ENCODE measurements around the gene SLIT2. TPM values are rescaled to one million over a fixed set of nuclear protein-coding genes. Genes with fewer than 3 reads are reported as not detected.

SLIT2 gene, protein sequence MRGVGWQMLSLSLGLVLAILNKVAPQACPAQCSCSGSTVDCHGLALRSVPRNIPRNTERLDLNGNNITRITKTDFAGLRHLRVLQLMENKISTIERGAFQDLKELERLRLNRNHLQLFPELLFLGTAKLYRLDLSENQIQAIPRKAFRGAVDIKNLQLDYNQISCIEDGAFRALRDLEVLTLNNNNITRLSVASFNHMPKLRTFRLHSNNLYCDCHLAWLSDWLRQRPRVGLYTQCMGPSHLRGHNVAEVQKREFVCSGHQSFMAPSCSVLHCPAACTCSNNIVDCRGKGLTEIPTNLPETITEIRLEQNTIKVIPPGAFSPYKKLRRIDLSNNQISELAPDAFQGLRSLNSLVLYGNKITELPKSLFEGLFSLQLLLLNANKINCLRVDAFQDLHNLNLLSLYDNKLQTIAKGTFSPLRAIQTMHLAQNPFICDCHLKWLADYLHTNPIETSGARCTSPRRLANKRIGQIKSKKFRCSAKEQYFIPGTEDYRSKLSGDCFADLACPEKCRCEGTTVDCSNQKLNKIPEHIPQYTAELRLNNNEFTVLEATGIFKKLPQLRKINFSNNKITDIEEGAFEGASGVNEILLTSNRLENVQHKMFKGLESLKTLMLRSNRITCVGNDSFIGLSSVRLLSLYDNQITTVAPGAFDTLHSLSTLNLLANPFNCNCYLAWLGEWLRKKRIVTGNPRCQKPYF (N-terminal part only)
- 25.2 TPM for total RNA-seq

DNA sequence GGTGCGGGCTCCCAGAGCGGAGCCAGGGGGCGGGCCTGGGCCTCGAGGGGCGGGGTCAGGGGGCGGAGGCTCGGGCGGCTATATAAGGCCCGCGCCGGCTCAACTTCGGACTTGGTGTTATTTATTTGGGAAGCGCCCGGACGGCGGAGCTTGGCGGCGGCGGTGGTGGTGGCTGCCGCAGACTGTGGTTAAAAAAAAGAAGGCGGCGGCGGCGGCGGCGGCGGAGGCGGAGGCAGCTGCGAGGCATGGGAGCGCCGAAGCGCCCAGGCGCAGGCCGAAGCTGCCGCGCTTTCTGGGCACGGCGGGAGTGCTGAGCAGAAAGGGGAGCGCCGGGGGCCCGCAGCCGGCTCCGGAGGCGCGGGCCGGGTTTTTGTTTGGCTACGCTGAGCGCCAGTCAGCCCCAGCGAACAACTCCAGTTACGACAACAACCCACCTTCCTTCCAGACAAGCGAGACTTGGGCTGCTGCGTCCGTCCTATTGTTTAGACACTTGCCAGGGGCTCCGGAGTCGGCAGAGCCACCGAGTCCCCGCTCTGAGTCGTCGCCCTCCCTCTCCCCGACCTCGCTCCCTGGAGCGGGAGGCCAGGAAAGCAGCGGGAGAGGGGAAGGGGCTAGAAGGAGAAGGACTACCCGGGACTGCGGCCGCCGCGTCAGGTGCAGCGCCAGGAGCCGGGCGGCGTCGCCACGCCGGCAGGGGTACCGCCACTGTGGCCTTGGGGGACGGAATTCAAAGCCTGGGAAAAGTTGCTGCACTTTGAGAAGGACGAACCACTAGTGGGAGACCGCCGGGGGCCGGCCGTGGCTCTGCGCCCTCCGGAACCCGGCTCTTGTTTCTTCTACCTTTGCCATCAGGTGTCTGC is at the start of gene SLIT2:
SLIT2 (plus strand) TSS at position 110 of the 860 bp plus-strand sequence. CDS start 1,911 bp downstream, outside the sequence.
- Histone ChIP-seq H3K27ac (peak within 1 kb of the TSS; percentile 78 to 81), H3K36me3 (no peaks in the 10 kb centered on the region), H3K4me1 (peaks cover 0 to 2% of the 10 kb centered on the region in 2 donors), H3K27me3 (no peaks in the 10 kb centered on the region), H3K4me3 (peak within 1 kb of the TSS; percentile 82 to 83), H3K9me3 (no peaks in the 10 kb centered on the region)
- intact Hi-C loops (cut with DNase I) = loop anchor here (2.0 to 5.0 kb wide), 3 partner anchors 21 to 450 kb away; partner anchors contain the start of gene PACRGL
- TF ChIP-seq, protein P1, sequence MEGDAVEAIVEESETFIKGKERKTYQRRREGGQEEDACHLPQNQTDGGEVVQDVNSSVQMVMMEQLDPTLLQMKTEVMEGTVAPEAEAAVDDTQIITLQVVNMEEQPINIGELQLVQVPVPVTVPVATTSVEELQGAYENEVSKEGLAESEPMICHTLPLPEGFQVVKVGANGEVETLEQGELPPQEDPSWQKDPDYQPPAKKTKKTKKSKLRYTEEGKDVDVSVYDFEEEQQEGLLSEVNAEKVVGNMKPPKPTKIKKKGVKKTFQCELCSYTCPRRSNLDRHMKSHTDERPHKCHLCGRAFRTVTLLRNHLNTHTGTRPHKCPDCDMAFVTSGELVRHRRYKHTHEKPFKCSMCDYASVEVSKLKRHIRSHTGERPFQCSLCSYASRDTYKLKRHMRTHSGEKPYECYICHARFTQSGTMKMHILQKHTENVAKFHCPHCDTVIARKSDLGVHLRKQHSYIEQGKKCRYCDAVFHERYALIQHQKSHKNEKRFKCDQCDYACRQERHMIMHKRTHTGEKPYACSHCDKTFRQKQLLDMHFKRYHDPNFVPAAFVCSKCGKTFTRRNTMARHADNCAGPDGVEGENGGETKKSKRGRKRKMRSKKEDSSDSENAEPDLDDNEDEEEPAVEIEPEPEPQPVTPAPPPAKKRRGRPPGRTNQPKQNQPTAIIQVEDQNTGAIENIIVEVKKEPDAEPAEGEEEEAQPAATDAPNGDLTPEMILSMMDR (IDR thresholded peaks at IDR 0.05) = peak in 1 of 3 experiments; percentile 1
- peak; percentile 39 to 93 for DNase-seq (ENCODE audit: low spot score in 2 of 2)

DNA sequence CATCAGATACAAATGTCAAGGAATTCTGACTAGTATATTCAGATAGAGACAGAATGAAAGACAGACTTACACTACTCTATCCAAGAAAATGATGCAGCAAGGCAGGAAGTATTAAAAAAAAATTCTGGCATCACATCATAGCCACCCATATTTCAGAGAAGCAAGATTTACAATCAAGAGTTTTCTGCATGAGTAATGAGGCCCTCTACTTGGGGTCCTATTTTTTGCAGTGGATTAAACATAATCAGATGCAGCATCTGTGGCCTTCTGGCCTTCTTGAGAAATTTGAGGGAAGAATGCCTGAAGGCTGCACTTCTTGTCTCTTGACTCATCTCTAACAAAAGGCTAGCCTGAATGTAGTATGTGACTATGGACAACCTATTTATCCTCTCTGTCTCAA is 48.2 kb upstream of the SLIT2 start:
- Histone ChIP-seq H3K4me3 (no peak overlapping the region), H3K9me3 (no peaks in the 10 kb centered on the region), H3K27me3 (no peaks in the 10 kb centered on the region), H3K27ac (no peak overlapping the region), H3K36me3 (no peaks in the 10 kb centered on the region), H3K4me1 (no peaks in the 10 kb centered on the region)
- TF ChIP-seq, protein P1 (IDR thresholded peaks at IDR 0.05) = no peak
- DNase-seq (ENCODE audit: low spot score in 2 of 2) = no peak
- intact Hi-C loops (cut with DNase I) = no loop called here

DNA sequence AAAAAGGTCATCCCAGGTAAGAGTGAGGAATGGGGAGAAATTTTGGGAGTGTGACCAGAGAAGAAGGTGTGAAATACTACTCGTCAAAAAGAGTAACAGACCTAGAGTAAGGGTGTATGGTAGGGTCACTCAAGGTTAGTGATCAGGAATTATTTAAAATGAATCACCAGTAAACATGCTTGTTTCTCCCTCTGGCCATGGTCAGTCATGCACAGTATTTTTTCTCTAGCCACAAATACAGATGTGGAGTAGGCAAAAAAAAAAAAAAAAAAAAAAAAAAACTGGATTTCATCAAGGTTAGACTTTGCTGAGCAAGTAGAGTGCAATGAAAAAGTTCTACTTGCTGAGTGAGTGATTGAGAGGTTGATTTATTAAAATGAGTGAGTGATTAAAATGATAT is 34.2 kb upstream of the SLIT2 start:
- no peak overlapping the region for H3K4me3 ChIP-seq
- no peaks in the 10 kb centered on the region for H3K4me1 ChIP-seq
- no peak overlapping the region for H3K27ac ChIP-seq
- TF ChIP-seq, protein P1 (IDR thresholded peaks at IDR 0.05) = no peak
- H3K27me3 ChIP-seq = no peaks in the 10 kb centered on the region
- intact Hi-C loops (cut with DNase I) = no loop called here
- no peak for DNase-seq (ENCODE audit: low spot score in 2 of 2)
- H3K9me3 ChIP-seq = no peaks in the 10 kb centered on the region
- no peaks in the 10 kb centered on the region for H3K36me3 ChIP-seq

DNA sequence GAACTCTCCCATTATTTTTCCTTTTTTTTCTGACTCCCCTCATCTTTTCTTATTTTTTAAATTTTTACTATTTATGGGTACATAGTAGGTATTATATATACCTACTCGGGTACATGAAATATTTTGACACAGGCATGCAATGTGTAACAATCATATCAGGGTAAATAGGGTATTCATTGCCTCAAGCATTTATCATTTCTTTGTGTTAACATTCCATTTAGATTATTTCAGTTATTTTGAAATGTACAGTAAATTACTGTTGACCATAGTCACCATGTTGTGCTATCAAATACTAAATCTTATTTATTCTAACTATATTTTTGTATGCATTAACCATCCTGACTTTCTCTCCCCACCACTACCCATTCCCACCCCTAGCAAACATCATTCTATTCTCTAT is 33.8 kb upstream of the SLIT2 start:
- DNase-seq (ENCODE audit: low spot score in 2 of 2) = no peak
- no peaks in the 10 kb centered on the region for H3K4me1 ChIP-seq
- H3K4me3 ChIP-seq = no peak overlapping the region
- TF ChIP-seq, protein P1 (IDR thresholded peaks at IDR 0.05) = no peak
- H3K36me3 ChIP-seq = no peaks in the 10 kb centered on the region
- intact Hi-C loops (cut with DNase I) = no loop called here
- H3K9me3 ChIP-seq = no peaks in the 10 kb centered on the region
- H3K27me3 ChIP-seq = no peaks in the 10 kb centered on the region
- no peak overlapping the region for H3K27ac ChIP-seq

DNA sequence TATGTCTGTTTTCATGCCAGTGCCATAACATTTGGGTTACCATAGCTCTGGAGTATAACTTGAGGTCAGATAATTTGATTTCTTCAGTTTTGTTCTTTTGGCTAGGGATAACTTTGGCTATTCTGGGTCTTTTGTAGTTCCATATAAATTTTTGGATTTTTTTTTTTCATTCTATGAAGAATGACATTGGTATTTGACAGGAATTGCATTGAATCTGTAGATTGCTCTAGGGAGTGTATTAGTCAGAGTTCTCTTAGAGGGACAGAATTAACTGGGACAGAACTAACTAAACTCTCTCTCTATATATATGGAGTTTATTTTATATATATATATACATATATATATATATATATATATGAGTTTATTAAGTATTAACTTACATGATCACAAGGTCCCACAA is 32.2 kb upstream of the SLIT2 start:
- H3K4me3 ChIP-seq = no peak overlapping the region
- H3K27me3 ChIP-seq = no peaks in the 10 kb centered on the region
- H3K36me3 ChIP-seq = no peaks in the 10 kb centered on the region
- no peak for DNase-seq (ENCODE audit: low spot score in 2 of 2)
- intact Hi-C loops (cut with DNase I) = no loop called here
- H3K4me1 ChIP-seq = no peaks in the 10 kb centered on the region
- H3K27ac ChIP-seq = no peak overlapping the region
- H3K9me3 ChIP-seq = no peaks in the 10 kb centered on the region
- TF ChIP-seq, protein P1 (IDR thresholded peaks at IDR 0.05) = no peak

Data from ascending aorta (tissue), 2 donors.